ENCODE measurements around the gene LRRC73. TPM values are rescaled to one million over a fixed set of nuclear protein-coding genes. Genes with fewer than 3 reads are reported as not detected.

The LRRC73 gene
- total and polyA plus RNA-seq, 4 donors = 0.87 to 4.8 (median 1.9) TPM

- Histone ChIP-seq H3K9ac (ENCODE audit: insufficient read depth in 1 of 2, low read length in 2 of 2) (no peak overlapping the region), H3K4me1 (ENCODE audit: control insufficient read depth in 5 of 5, insufficient read depth in 5 of 5, low read length in 5 of 5) (peaks cover 5 to 16% (median 12%) of the 10 kb centered on the region in 5 donors), H3K36me3 (ENCODE audit: control insufficient read depth in 4 of 4, insufficient read depth in 4 of 4, low read length in 4 of 4) (peaks cover 0 to 6% (median 0%) of the 10 kb centered on the region in 4 donors), H3K4me3 (no peak overlapping the region), H3K27me3 (ENCODE audit: control insufficient read depth in 3 of 3, insufficient read depth in 3 of 3, low read length in 2 of 3) (no peaks in the 10 kb centered on the region), H3K9me3 (ENCODE audit: control insufficient read depth in 4 of 4, insufficient read depth in 3 of 4, low read length in 3 of 4) (no peaks in the 10 kb centered on the region), H3K27ac (ENCODE audit: low read depth in 1 of 2, low read length in 1 of 2) (no peak overlapping the region)
- WGBS, 2 donors = 75 to 89% methylated on average over 4 of the region's 4 CpGs
- ATAC-seq (ENCODE audit: insufficient read depth, low FRiP score) (no peak), DNase-seq (no peak)
- no peak for TF ChIP-seq CTCF (IDR thresholded peaks at IDR 0.05; ENCODE audit: control extremely low read depth, extremely low read depth)
Observed at GRCh38 chr6:43488667-43489276, 21.4 kb downstream of the LRRC73 start.

- Histone ChIP-seq H3K4me3 (no peak overlapping the region), H3K27ac (ENCODE audit: low read depth in 1 of 2, low read length in 1 of 2) (no peak overlapping the region), H3K27me3 (ENCODE audit: control insufficient read depth in 3 of 3, insufficient read depth in 3 of 3, low read length in 2 of 3) (no peaks in the 10 kb centered on the region), H3K9ac (ENCODE audit: insufficient read depth in 1 of 2, low read length in 2 of 2) (no peak overlapping the region), H3K9me3 (ENCODE audit: control insufficient read depth in 4 of 4, insufficient read depth in 3 of 4, low read length in 3 of 4) (no peaks in the 10 kb centered on the region), H3K4me1 (ENCODE audit: control insufficient read depth in 5 of 5, insufficient read depth in 5 of 5, low read length in 5 of 5) (peaks cover 7 to 16% (median 10%) of the 10 kb centered on the region in 5 donors), H3K36me3 (ENCODE audit: control insufficient read depth in 4 of 4, insufficient read depth in 4 of 4, low read length in 4 of 4) (peaks cover 0 to 4% (median under 1%) of the 10 kb centered on the region in 4 donors)
- WGBS, 2 donors = 89 to 95% methylated on average over 11 of the region's 11 CpGs
- no peak for ATAC-seq (ENCODE audit: insufficient read depth, low FRiP score)
- no peak for DNase-seq
- TF ChIP-seq CTCF (IDR thresholded peaks at IDR 0.05; ENCODE audit: control extremely low read depth, extremely low read depth) = no peak
Observed at GRCh38 chr6:43481591-43482236, 28.4 kb downstream of the LRRC73 start.

DNA sequence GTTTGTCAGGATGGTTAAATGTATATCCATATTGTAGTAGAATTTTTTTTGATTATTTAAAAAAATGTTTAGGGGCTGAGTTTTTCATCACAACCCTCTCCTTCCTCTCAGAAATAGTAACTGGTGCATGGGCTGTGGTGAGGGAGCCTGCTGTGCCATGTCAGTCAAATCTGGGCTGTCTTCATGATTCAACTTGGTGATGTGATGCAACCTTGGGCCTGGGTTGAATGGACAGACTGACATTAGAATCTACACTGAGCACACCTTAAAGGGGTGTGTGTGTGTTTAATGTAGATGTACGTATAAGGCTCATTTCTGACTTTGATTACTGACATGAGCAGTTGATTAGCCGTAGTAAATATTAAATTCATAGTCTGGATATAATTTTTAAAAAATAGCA, 29.1 kb downstream of the LRRC73 start:
- WGBS, 2 donors = 89 to 91% methylated on average over 2 of the region's 2 CpGs
- H3K27me3 ChIP-seq (ENCODE audit: control insufficient read depth in 3 of 3, insufficient read depth in 3 of 3, low read length in 2 of 3) = no peaks in the 10 kb centered on the region
- H3K9me3 ChIP-seq (ENCODE audit: control insufficient read depth in 4 of 4, insufficient read depth in 3 of 4, low read length in 3 of 4) = no peaks in the 10 kb centered on the region
- no peak for TF ChIP-seq CTCF (IDR thresholded peaks at IDR 0.05; ENCODE audit: control extremely low read depth, extremely low read depth)
- peaks cover 0 to 2% (median under 1%) of the 10 kb centered on the region in 4 donors for H3K36me3 ChIP-seq (ENCODE audit: control insufficient read depth in 4 of 4, insufficient read depth in 4 of 4, low read length in 4 of 4)
- no peak overlapping the region for H3K9ac ChIP-seq (ENCODE audit: insufficient read depth in 1 of 2, low read length in 2 of 2)
- no peak overlapping the region for H3K4me3 ChIP-seq
- DNase-seq (no peak), ATAC-seq (ENCODE audit: insufficient read depth, low FRiP score) (no peak)
- peaks cover 7 to 17% (median 10%) of the 10 kb centered on the region in 5 donors for H3K4me1 ChIP-seq (ENCODE audit: control insufficient read depth in 5 of 5, insufficient read depth in 5 of 5, low read length in 5 of 5)
- H3K27ac ChIP-seq (ENCODE audit: low read depth in 1 of 2, low read length in 1 of 2) = no peak overlapping the region

Data from lung (tissue), 12 donors.